GM13976 (cell line): Measurements from ENCODE around the gene PRMT2.

Experiments used
- DNase-seq: peaks from one replicate; pipeline ENCODE4 v3.0.0; 2012; ENCODE audit warnings: low spot score
- CTCF ChIP-seq: IDR thresholded peaks from 2 replicates; pipeline ENCODE4 v1.5.1; 2012; ENCODE audit warnings: borderline replicate concordance, mild to moderate bottlenecking; ENCODE audit not compliant: insufficient read depth; ENCODE audit errors: extremely low read depth, missing control alignments, control extremely low read depth
- in situ Hi-C: fragments of 300-500 bp; cut with MboI; formaldehyde crosslinking; loops from one replicate; pipeline ENCODE4 v1.12.0; 2022; ENCODE audit warnings: low sequenced_read_pairs, mixed read lengths, inconsistent platforms; ENCODE audit not compliant: unreplicated experiment

PRMT2 gene

GRCh38 chr21:46633566-46633965 is 1.9 kb upstream of the PRMT2 start:
- DNase-seq, result no peak
- in situ Hi-C loops, result no loop called here
- no peak for TF ChIP-seq CTCF

GRCh38 chr21:46634427-46634826 is 1.0 kb upstream of the PRMT2 start:
- in situ Hi-C loops, result no loop called here
- DNase-seq, result no peak
- no peak for TF ChIP-seq CTCF

GRCh38 chr21:46634966-46635323 is 529 bp upstream of the PRMT2 start:
- no peak for DNase-seq
- in situ Hi-C loops, result no loop called here
- TF ChIP-seq CTCF, result peak; percentile 4

- DNase-seq, result no peak
- no peak for TF ChIP-seq CTCF
- in situ Hi-C loops, result no loop called here
Measured at GRCh38 chr21:46636181-46636512, 673 bp downstream of the PRMT2 start.

GRCh38 chr21:46636550-46637285 is 1.2 kb downstream of the PRMT2 start:
- TF ChIP-seq CTCF, result no peak
- in situ Hi-C loops, result no loop called here
- DNase-seq, result no peak

GRCh38 chr21:46637952-46638746 is 2.7 kb downstream of the PRMT2 start:
- TF ChIP-seq CTCF, result no peak
- in situ Hi-C loops, result no loop called here
- no peak for DNase-seq
